ENCODE results near the gene PCCA. TPM values are rescaled to one million over a fixed set of nuclear protein-coding genes. Genes with fewer than 3 reads are reported as not detected.

The PCCA gene
- total and polyA plus RNA-seq, 2 donors (not counting 3 experiments of a cell fraction or from before 2014, with no cell fraction given): 5.7 to 20.2 TPM

DNA sequence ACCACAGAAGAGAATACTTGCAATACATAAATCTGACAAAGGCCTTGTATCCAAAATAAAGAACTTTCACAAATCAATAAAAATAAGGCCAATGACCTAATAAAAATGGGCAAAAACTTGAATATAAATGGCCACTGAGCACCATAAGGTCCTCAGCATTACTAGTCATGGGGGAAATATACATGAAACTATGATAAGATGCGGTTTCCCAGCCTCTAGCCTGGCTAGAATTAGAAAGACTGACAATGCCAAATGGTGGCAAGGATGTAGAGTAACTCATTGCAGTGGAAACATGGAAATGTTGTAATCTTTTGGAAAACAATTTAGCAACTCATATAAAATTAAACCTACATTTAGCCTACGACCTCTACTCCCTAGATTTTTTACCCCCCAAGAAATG, 272.6 kb downstream of the PCCA start:
- no TSS peak for BruUV-seq (replicated peaks)
- H3K4me2 ChIP-seq (ENCODE audit: insufficient read depth, low read length): no peak overlapping the region

DNA sequence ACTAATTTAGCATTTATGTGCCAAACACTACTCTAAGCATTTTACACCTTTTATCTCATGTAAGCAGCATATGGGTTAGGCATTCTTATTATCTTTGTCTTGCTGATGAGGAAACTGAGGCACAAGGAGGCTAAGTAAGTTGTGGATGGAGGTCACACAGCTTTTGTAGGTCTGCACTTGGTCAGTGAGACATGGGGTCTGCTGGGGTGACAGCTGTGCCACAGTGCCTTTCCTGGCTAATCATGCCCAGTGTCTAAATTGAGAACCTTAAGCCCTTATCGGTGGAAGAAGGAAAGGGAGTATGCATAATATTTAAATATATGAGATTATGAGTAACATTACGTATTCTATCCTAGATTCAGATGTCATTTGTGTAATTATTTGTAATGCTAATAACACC, 273.5 kb downstream of the PCCA start:
- no peak overlapping the region for H3K4me2 ChIP-seq (ENCODE audit: insufficient read depth, low read length)
- DNase-seq (ENCODE audit: low read depth, low spot score): no peak
- intact Hi-C loops (cut with micrococcal nuclease) (loop anchor here (5.0 kb wide), 1 partner anchor 1035 kb away; no protein-coding TSS in a partner anchor), dilution Hi-C loops (cut with MboI; ENCODE audit: extremely low pct_ligation_motif_present, low sequenced_read_pairs) (no loop called here)
- no peaks in the 10 kb centered on the region for H3K36me3 ChIP-seq (ENCODE audit: control insufficient read depth in 2 of 2, extremely low read depth in 1 of 2, insufficient read depth in 2 of 2, low read length in 2 of 2)
- no peaks in the 10 kb centered on the region for H4K20me1 ChIP-seq (replicated peaks; ENCODE audit: control insufficient read depth, extremely low read depth, insufficient read depth, low read length)
- FAIRE-seq: no peak
- peaks cover 12% of the 10 kb centered on the region for H3K4me1 ChIP-seq (ENCODE audit: control insufficient read depth, extremely low read depth, insufficient read depth, low read length)
- CTCF ChIA-PET: no interaction called here
- H2AFZ ChIP-seq (ENCODE audit: low read depth, low read length): no peak overlapping the region
- no peak overlapping the region for H3K9ac ChIP-seq (replicated peaks; ENCODE audit: extremely low read depth, insufficient read depth, low read length)
- H3K4me3 ChIP-seq (replicated peaks in 1 of 3; ENCODE audit: insufficient read depth in 1 of 3, low read depth in 1 of 3, low read length in 3 of 3): no peak overlapping the region
- no peaks in the 10 kb centered on the region for H3K79me2 ChIP-seq (ENCODE audit: control insufficient read depth, insufficient read depth, low read length)
- no peaks in the 10 kb centered on the region for H3K27me3 ChIP-seq (ENCODE audit: control insufficient read depth in 2 of 2, insufficient read depth in 2 of 2, low read length in 2 of 2)
- H3K9me1 ChIP-seq (replicated peaks; ENCODE audit: control insufficient read depth, extremely low read depth, insufficient read depth, low read length): no peaks in the 10 kb centered on the region
- BruUV-seq (replicated peaks): no TSS peak
- TF ChIP-seq MYC (IDR thresholded peaks at IDR 0.05; ENCODE audit: low read depth, low read length) (no peak), GATA2 (IDR thresholded peaks at IDR 0.05; ENCODE audit: insufficient read depth, insufficient read length, low read depth, low read length) (no peak), EZH2 (IDR thresholded peaks at IDR 0.05; ENCODE audit: borderline replicate concordance, low read depth, low read length, severe bottlenecking) (no peak), JUN (IDR thresholded peaks at IDR 0.05; ENCODE audit: borderline replicate concordance, insufficient read depth, insufficient read length, low read depth) (no peak), POLR2A (IDR thresholded peaks at IDR 0.05; ENCODE audit: low read depth, low read length) (no peak)
- TF ChIP-seq, protein P1, sequence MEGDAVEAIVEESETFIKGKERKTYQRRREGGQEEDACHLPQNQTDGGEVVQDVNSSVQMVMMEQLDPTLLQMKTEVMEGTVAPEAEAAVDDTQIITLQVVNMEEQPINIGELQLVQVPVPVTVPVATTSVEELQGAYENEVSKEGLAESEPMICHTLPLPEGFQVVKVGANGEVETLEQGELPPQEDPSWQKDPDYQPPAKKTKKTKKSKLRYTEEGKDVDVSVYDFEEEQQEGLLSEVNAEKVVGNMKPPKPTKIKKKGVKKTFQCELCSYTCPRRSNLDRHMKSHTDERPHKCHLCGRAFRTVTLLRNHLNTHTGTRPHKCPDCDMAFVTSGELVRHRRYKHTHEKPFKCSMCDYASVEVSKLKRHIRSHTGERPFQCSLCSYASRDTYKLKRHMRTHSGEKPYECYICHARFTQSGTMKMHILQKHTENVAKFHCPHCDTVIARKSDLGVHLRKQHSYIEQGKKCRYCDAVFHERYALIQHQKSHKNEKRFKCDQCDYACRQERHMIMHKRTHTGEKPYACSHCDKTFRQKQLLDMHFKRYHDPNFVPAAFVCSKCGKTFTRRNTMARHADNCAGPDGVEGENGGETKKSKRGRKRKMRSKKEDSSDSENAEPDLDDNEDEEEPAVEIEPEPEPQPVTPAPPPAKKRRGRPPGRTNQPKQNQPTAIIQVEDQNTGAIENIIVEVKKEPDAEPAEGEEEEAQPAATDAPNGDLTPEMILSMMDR (IDR thresholded peaks at IDR 0.05; ENCODE audit: extremely low read depth in 1 of 2, insufficient read depth in 1 of 2, low read depth in 1 of 2, low read length in 2 of 2): no peak
- TF ChIP-seq, protein P2, sequence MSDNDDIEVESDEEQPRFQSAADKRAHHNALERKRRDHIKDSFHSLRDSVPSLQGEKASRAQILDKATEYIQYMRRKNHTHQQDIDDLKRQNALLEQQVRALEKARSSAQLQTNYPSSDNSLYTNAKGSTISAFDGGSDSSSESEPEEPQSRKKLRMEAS (IDR thresholded peaks at IDR 0.05; ENCODE audit: insufficient read depth, insufficient read length): no peak
- no peaks in the 10 kb centered on the region for H3K9me3 ChIP-seq (replicated peaks; ENCODE audit: control insufficient read depth, insufficient read depth, low read length)
- H3K27ac ChIP-seq (ENCODE audit: insufficient read depth, low read depth, low read length): no peak overlapping the region
- POLR2A ChIA-PET: no interaction called here

More for the DNA sequence above, 272.6 kb downstream of the PCCA start:
- H3K36me3 ChIP-seq (ENCODE audit: control insufficient read depth in 2 of 2, extremely low read depth in 1 of 2, insufficient read depth in 2 of 2, low read length in 2 of 2): no peaks in the 10 kb centered on the region
- no peaks in the 10 kb centered on the region for H4K20me1 ChIP-seq (replicated peaks; ENCODE audit: control insufficient read depth, extremely low read depth, insufficient read depth, low read length)
- H3K79me2 ChIP-seq (ENCODE audit: control insufficient read depth, insufficient read depth, low read length): no peaks in the 10 kb centered on the region
- H3K27me3 ChIP-seq (ENCODE audit: control insufficient read depth in 2 of 2, insufficient read depth in 2 of 2, low read length in 2 of 2): no peaks in the 10 kb centered on the region
- H3K9me3 ChIP-seq (replicated peaks; ENCODE audit: control insufficient read depth, insufficient read depth, low read length): no peaks in the 10 kb centered on the region
- no peak overlapping the region for H2AFZ ChIP-seq (ENCODE audit: low read depth, low read length)
- peaks cover 12% of the 10 kb centered on the region for H3K4me1 ChIP-seq (ENCODE audit: control insufficient read depth, extremely low read depth, insufficient read depth, low read length)
- CTCF ChIA-PET: interaction anchor here (1.4 kb wide), 1 partner anchor 126 kb away, joined by 3 read pairs; no protein-coding TSS in a partner anchor
- H3K4me3 ChIP-seq (replicated peaks in 1 of 3; ENCODE audit: insufficient read depth in 1 of 3, low read depth in 1 of 3, low read length in 3 of 3): no peak overlapping the region
- DNase-seq (ENCODE audit: low read depth, low spot score): peak; percentile 60
- intact Hi-C loops (cut with micrococcal nuclease) (loop anchor here (5.0 kb wide), 1 partner anchor 1036 kb away; no protein-coding TSS in a partner anchor), dilution Hi-C loops (cut with MboI; ENCODE audit: extremely low pct_ligation_motif_present, low sequenced_read_pairs) (no loop called here)
- TF ChIP-seq FOS (IDR thresholded peaks at IDR 0.05; ENCODE audit: borderline replicate concordance, insufficient read depth, low read length) (peak; percentile 54), JUN (IDR thresholded peaks at IDR 0.05; ENCODE audit: borderline replicate concordance, insufficient read depth, insufficient read length, low read depth) (peak; percentile 53), POLR2AphosphoS5 (IDR thresholded peaks at IDR 0.05; ENCODE audit: insufficient read depth, low read depth, low read length) (no peak)
- no peaks in the 10 kb centered on the region for H3K9me1 ChIP-seq (replicated peaks; ENCODE audit: control insufficient read depth, extremely low read depth, insufficient read depth, low read length)
- no peak overlapping the region for H3K9ac ChIP-seq (replicated peaks; ENCODE audit: extremely low read depth, insufficient read depth, low read length)
- POLR2A ChIA-PET: no interaction called here
- no peak overlapping the region for H3K27ac ChIP-seq (ENCODE audit: insufficient read depth, low read depth, low read length)
- FAIRE-seq: no peak
